ENCODE data around the gene LENG8.

- TF ChIP-seq, protein P1, sequence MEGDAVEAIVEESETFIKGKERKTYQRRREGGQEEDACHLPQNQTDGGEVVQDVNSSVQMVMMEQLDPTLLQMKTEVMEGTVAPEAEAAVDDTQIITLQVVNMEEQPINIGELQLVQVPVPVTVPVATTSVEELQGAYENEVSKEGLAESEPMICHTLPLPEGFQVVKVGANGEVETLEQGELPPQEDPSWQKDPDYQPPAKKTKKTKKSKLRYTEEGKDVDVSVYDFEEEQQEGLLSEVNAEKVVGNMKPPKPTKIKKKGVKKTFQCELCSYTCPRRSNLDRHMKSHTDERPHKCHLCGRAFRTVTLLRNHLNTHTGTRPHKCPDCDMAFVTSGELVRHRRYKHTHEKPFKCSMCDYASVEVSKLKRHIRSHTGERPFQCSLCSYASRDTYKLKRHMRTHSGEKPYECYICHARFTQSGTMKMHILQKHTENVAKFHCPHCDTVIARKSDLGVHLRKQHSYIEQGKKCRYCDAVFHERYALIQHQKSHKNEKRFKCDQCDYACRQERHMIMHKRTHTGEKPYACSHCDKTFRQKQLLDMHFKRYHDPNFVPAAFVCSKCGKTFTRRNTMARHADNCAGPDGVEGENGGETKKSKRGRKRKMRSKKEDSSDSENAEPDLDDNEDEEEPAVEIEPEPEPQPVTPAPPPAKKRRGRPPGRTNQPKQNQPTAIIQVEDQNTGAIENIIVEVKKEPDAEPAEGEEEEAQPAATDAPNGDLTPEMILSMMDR (conservative IDR thresholded peaks at IDR 0.05; ENCODE audit: low read depth in 2 of 2), result no peak
- TF ChIP-seq EZH2phosphoT487 (IDR thresholded peaks at IDR 0.05; ENCODE audit: unreplicated experiment), result no peak
- TF ChIP-seq REST (IDR thresholded peaks at IDR 0.05; ENCODE audit: unreplicated experiment), result no peak
- TF ChIP-seq EZH2 (IDR thresholded peaks at IDR 0.05; ENCODE audit: low read depth, unreplicated experiment), result no peak
- no peak for TF ChIP-seq JUNB (IDR thresholded peaks at IDR 0.05; ENCODE audit: unreplicated experiment)
- TF ChIP-seq POLR2AphosphoS5 (IDR thresholded peaks at IDR 0.05; ENCODE audit: low read depth), result no peak
- no peak for TF ChIP-seq CREB1 (CRISPR knock-in tag; IDR thresholded peaks at IDR 0.05; ENCODE audit: low read depth)
Observed at GRCh38 chr19:54440641-54441040, 8.4 kb upstream of the LENG8 start.

All from GM23338 (cell line).